Ovary (tissue), 9 donors: ENCODE data around the gene IL11RA. TPM values are rescaled to one million over a fixed set of nuclear protein-coding genes. Genes with fewer than 3 reads are reported as not detected.

Experiments
- DNase-seq, 5 donors: peaks; one replicate each; pipeline ENCODE4 v3.0.0-alpha.2; 2019 to 2020
- H3K27ac ChIP-seq, 2 donors: fragments of 200-600 bp; one replicate each; pipeline versions ENCODE4 v1.5.1 to v1.8.0; 2019 to 2022
- H3K27me3 ChIP-seq: fragments of 200-600 bp; one replicate; pipeline ENCODE4 v1.8.0; 2022
- H3K36me3 ChIP-seq: fragments of 200-600 bp; sonication (generic); one replicate; pipeline ENCODE4 v1.5.1; 2019
- H3K4me1 ChIP-seq: one replicate; pipeline ENCODE4 v1.8.1; 2013; ENCODE audit warnings: mild to moderate bottlenecking, moderate library complexity; ENCODE audit not compliant: insufficient read depth
- H3K4me3 ChIP-seq: fragments of 200-600 bp; sonication (generic); one replicate; pipeline ENCODE4 v1.5.1; 2017
- H3K9me3 ChIP-seq, 2 donors: fragments of 200-600 bp in 1 of 2; sonication (generic) in 1 of 2; one replicate each; pipeline versions ENCODE4 v1.5.1 to v1.8.1; 2013 to 2019; ENCODE audit warnings: mild to moderate bottlenecking in 1 of 2, moderate library complexity in 1 of 2
- CTCF ChIP-seq, 3 donors: fragments of 450-650 bp in 2 of 3; fragments of 200-600 bp in 1 of 3; IDR thresholded peaks; one replicate each; pipeline versions ENCODE4 v1.5.1 to v1.8.0; 2016 to 2022; ENCODE audit warnings: antibody characterized with exemption in 3 of 3, mild to moderate bottlenecking in 1 of 3
- EP300 ChIP-seq: sonication (generic); formaldehyde crosslinking; IDR thresholded peaks from one replicate; pipeline ENCODE4 v1.6.1; 2017; ENCODE audit warnings: antibody characterized with exemption
- POLR2A ChIP-seq: fragments of 450-650 bp; IDR thresholded peaks from one replicate; pipeline ENCODE4 v1.6.1; 2017; ENCODE audit warnings: antibody characterized with exemption, mild to moderate bottlenecking, moderate library complexity
- WGBS, 3 donors: extraction: QIAGEN DNeasy Blood & Tissue Kit in 1 of 3; methylation state at CpG; one replicate each; pipeline versions ENCODE4 v1.1.5 to v1.1.7; 2013 to 2017; 5-methylcytosine and 5-hydroxymethylcytosine counted together
- intact Hi-C, 4 donors: fragments of 100-400 bp; cut with DNase I; formaldehyde crosslinking; loops; one replicate each; pipeline versions ENCODE4 v1.11.0 to v1.15.1; 2022 to 2023
- polyA plus RNA-seq, 2 donors: library from polyadenylated mRNA; stranded (reverse); fragments of 200-250 nt in 1 of 2; fragments of 350-450 nt in 1 of 2; fragmentation: Illumina TruSeq in 1 of 2; extraction: RNeasy Lipid Tissue Mini Kit (QIAGEN cat#74804) in 1 of 2; gene quantifications; one replicate each; pipeline ENCODE4 v1.2.3, GENCODE V29; 2013 to 2014
- total RNA-seq, 7 donors: library from RNA; depleted of rRNA in 2 of 7; stranded (reverse); fragments of >200 nt in 2 of 7; fragmentation: NEBNext Ultra II Directional in 3 of 7; extraction: Animal tissue kit (Norgen Biotek cat#: 25700) in 3 of 7; gene quantifications; one replicate each; pipeline versions ENCODE4 v1.1.0 to v1.2.4, GENCODE V29; 2016 to 2023
- donor health status: DM: no; HTN: no; CAD: no; lungs with moderate emphysema.
- donor health status: DM: no; HTN: no; CAD: no.
- donor health status: Bipolar disorder and iron deficiency.
- donor health status: DM: yes; HTN: yes; CAD: no.
- donor health status: DM: no; HTN: no; CAD: no.
- donor health status: DM: yes; HTN: yes; CAD: no.

IL11RA gene
- total and polyA plus RNA-seq, 9 donors, result 17.3 to 54.3 (median 35.8) TPM

DNA sequence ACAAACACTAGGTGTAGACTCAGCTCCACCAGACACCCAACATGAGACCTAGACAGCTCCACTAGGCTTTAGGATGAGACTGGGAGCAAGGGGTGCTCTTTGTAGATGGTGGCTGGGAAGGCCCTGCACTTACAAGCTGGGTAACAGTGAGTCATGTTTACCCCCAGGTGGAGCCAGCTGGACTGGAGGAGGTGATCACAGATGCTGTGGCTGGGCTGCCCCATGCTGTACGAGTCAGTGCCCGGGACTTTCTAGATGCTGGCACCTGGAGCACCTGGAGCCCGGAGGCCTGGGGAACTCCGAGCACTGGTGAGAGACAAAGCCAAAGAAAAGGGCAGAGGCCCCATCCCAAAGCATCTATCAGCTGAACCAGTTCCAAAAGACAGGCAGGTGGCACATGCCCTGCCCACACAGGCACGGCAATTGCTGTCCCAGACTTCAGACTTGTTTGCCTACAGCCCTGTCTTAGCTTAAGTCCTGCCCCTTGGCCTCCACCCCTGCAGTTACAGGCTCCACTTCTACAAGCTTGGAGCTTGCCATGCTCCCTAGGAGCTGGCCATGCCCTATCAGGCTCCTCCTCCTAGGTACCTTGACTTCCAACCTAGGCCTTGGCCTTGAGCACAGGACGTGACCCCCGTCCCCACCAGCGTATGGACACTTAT lies 7.7 kb downstream of the IL11RA start:
- TF ChIP-seq CTCF (IDR thresholded peaks at IDR 0.05) (no peak), POLR2A (no peak), EP300 (no peak)
- WGBS, 3 donors, result 86 to 91% (median 89%) methylated on average over 8 of the region's 8 CpGs
- DNase-seq, result no peak
- H3K4me1 ChIP-seq, result peaks cover 6% of the 10 kb centered on the region
- H3K27ac ChIP-seq, result no peak overlapping the region
- H3K36me3 ChIP-seq, result no peaks in the 10 kb centered on the region
- intact Hi-C loops, result loop anchor here in 1 of 4 donors (10.0 kb wide), 1 partner anchor 1495 kb away; the partner anchor contains the start of gene B4GALT1
- H3K4me3 ChIP-seq, result no peak overlapping the region
- no peaks in the 10 kb centered on the region for H3K9me3 ChIP-seq
- H3K27me3 ChIP-seq, result no peaks in the 10 kb centered on the region

DNA sequence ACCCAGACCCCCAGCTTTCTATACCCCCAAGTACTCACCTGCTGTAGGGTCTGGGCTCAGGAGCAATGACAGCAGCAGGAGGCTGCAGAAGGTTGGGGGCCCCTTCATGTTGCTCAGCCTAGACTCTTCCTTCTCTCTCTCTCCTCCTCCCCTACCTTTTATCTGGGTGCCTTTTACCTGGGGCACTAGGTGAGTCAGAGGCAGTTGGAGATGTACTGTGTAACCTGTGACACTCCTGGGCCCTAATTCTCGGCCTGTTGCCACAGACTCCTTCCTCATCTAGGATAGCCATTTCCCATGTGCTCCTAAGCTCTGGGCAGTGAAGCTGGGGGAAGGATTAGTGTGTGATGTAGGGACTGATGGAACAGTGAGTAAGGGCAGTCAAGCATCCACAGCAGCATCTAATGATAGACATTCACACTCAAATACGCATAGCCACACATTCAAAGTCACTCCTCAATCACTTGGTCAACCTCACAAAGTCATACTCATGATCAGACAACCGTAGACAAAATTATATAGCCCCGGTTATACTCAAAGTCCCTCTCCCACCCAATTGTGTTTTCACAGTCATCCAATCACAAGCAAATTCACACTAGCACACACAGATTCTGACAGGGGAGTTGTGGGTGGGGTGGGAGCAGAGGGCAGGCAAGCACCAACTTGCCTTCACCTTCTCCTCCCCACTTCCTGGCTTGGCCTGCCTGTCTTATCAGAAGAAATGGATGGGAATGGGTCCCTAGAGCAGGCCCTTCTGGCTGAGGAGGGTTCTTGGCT lies 10.7 kb downstream of the IL11RA start, which contains the start of gene CCL27:
Gene CCL27, minus strand, starts transcription at position 132 of the 777 bp plus-strand sequence. Its CDS starts 24 bp downstream, at position 108.
- no peaks in the 10 kb centered on the region for H3K36me3 ChIP-seq
- H3K4me1 ChIP-seq, result peaks cover 4% of the 10 kb centered on the region
- no peak within 1 kb of the TSS for H3K27ac ChIP-seq
- TF ChIP-seq CTCF (IDR thresholded peaks at IDR 0.05) (no peak), EP300 (no peak), POLR2A (no peak)
- DNase-seq, result no peak
- no peaks in the 10 kb centered on the region for H3K9me3 ChIP-seq
- no peaks in the 10 kb centered on the region for H3K27me3 ChIP-seq
- WGBS, 3 donors, result 79 to 85% (median 82%) methylated on average over 4 of the region's 4 CpGs
- intact Hi-C loops, result loop anchor here in 1 of 4 donors (10.0 kb wide), 1 partner anchor 1498 kb away; the partner anchor contains the start of gene B4GALT1
- H3K4me3 ChIP-seq, result no peak within 1 kb of the TSS

DNA sequence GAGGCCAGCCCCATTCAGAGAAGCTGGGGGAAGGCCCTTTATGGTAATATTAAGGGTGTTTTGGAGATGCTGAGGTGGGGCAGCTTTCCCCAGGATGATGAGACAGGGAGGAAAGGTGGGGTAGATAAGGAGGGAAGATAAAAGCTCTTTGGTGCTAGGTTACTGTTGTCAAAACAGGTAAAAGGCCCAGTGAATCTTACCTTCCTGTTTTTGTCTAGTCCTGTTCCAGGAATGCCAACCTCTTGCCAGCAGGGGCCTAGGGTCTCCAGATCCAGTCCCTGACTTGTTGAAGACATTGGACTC lies 11.3 kb downstream of the IL11RA start:
- H3K27ac ChIP-seq, result no peak overlapping the region
- no peak for DNase-seq
- no peaks in the 10 kb centered on the region for H3K27me3 ChIP-seq
- peaks cover 4% of the 10 kb centered on the region for H3K4me1 ChIP-seq
- TF ChIP-seq EP300 (no peak), POLR2A (no peak), CTCF (IDR thresholded peaks at IDR 0.05) (no peak)
- no peaks in the 10 kb centered on the region for H3K9me3 ChIP-seq
- intact Hi-C loops, result loop anchor here in 1 of 4 donors (10.0 kb wide), 1 partner anchor 1498 kb away; the partner anchor contains the start of gene B4GALT1
- no peak overlapping the region for H3K4me3 ChIP-seq
- H3K36me3 ChIP-seq, result no peaks in the 10 kb centered on the region

GRCh38 chr9:34664281-34665066 lies 12.5 kb downstream of the IL11RA start:
- Histone ChIP-seq H3K9me3 (no peaks in the 10 kb centered on the region), H3K4me1 (peaks cover 4% of the 10 kb centered on the region), H3K4me3 (peak overlapping the region; percentile 81), H3K27me3 (no peaks in the 10 kb centered on the region), H3K36me3 (no peaks in the 10 kb centered on the region), H3K27ac (peak overlapping the region; percentile 59 to 94)
- DNase-seq, result peak; percentile 70 to 83 (median 76)
- intact Hi-C loops, result loop anchor here in 1 of 4 donors (10.0 kb wide), 1 partner anchor 1500 kb away; the partner anchor contains the start of gene B4GALT1
- TF ChIP-seq POLR2A (no peak), CTCF (IDR thresholded peaks at IDR 0.05) (peak; percentile 36 to 62 (median 58)), EP300 (no peak)
- 14 to 23% (median 18%) methylated on average over 18 of the region's 18 CpGs for WGBS, 3 donors
